ENCODE results near the gene MFSD2B.

Gene MFSD2B

GRCh38 chr2:24051833-24052232 lies 41.9 kb downstream of the MFSD2B start:
- no peak for DNase-seq (ENCODE audit: low read depth)

- DNase-seq (ENCODE audit: low read depth): no peak
Observed at GRCh38 chr2:24052951-24053350, 43.1 kb downstream of the MFSD2B start.

GRCh38 chr2:24054366-24055010 lies 44.6 kb downstream of the MFSD2B start:
- DNase-seq (ENCODE audit: low read depth): no peak

- no peak for DNase-seq (ENCODE audit: low read depth)
Observed at GRCh38 chr2:24055750-24056149, 45.9 kb downstream of the MFSD2B start.

GRCh38 chr2:24058564-24059271 lies 48.8 kb downstream of the MFSD2B start:
- DNase-seq (ENCODE audit: low read depth): no peak

GRCh38 chr2:24065341-24065740 lies 55.5 kb downstream of the MFSD2B start:
- no peak for DNase-seq (ENCODE audit: low read depth)

GRCh38 chr2:24072259-24072658 lies 62.4 kb downstream of the MFSD2B start:
- no peak for DNase-seq (ENCODE audit: low read depth)

- no peak for DNase-seq (ENCODE audit: low read depth)
Observed at GRCh38 chr2:24073816-24074215, 63.9 kb downstream of the MFSD2B start.

- DNase-seq (ENCODE audit: low read depth): no peak
Observed at GRCh38 chr2:24075259-24075658, 65.4 kb downstream of the MFSD2B start.

All from stimulated activated CD8-positive, alpha-beta memory T cell treated with anti-CD3 and anti-CD28 coated beads, Interleukin-12 subunit alpha, Interleukin-12 subunit beta, amount 100 ng/mL, for 1 hour (primary cell).